Small intestine (tissue), 7 donors: ENCODE results near the gene SPINK7. TPM values are rescaled to one million over a fixed set of nuclear protein-coding genes. Genes with fewer than 3 reads are reported as not detected.

Source experiments
- DNase-seq, 2 donors: peaks; one replicate each; pipeline versions ENCODE4 v3.0.0 to v3.0.0-alpha.2; 2013
- FAIRE-seq: peaks from 2 replicates; lab custom pipeline; 2012; peaks lifted over from hg19 to GRCh38; lab: Jason Lieb, UNC
- H3K27ac ChIP-seq, 3 donors: one replicate each; pipeline ENCODE4 v1.5.1; 2013; ENCODE audit warnings: low read length in 2 of 3, mild to moderate bottlenecking in 2 of 3, control low read depth in 1 of 3, inconsistent platforms in 1 of 3, low read depth in 1 of 3, moderate library complexity in 1 of 3
- H3K27me3 ChIP-seq, 3 donors: one replicate each; pipeline ENCODE4 v1.6.1; 2013; ENCODE audit warnings: low read length in 3 of 3, inconsistent platforms in 1 of 3; ENCODE audit not compliant: control insufficient read depth in 3 of 3, insufficient read depth in 3 of 3
- H3K36me3 ChIP-seq, 3 donors: one replicate each; pipeline ENCODE4 v1.6.1; 2013; ENCODE audit warnings: low read length in 3 of 3, inconsistent platforms in 1 of 3, low read depth in 1 of 3, mild to moderate bottlenecking in 1 of 3, moderate library complexity in 1 of 3; ENCODE audit not compliant: control insufficient read depth in 3 of 3, insufficient read depth in 2 of 3
- H3K4me1 ChIP-seq, 3 donors: one replicate each; pipeline ENCODE4 v1.6.1; 2013; ENCODE audit warnings: low read length in 2 of 3, inconsistent platforms in 1 of 3, low read depth in 1 of 3, mild to moderate bottlenecking in 1 of 3, moderate library complexity in 1 of 3; ENCODE audit not compliant: control insufficient read depth in 3 of 3, insufficient read depth in 2 of 3
- H3K4me3 ChIP-seq, 3 donors: one replicate each; pipeline ENCODE4 v1.5.1; 2013; ENCODE audit warnings: low read length in 3 of 3, control low read depth in 1 of 3, inconsistent platforms in 1 of 3, low read depth in 1 of 3, mild to moderate bottlenecking in 1 of 3, moderate library complexity in 1 of 3
- H3K9me3 ChIP-seq, 2 donors: one replicate each; pipeline ENCODE4 v1.6.1; 2013; ENCODE audit warnings: low read depth in 1 of 2, low read length in 1 of 2; ENCODE audit not compliant: control insufficient read depth in 2 of 2, insufficient read depth in 1 of 2
- WGBS, 3 donors: extraction: QIAGEN DNeasy Blood & Tissue Kit; methylation state at CpG; one replicate each; pipeline ENCODE4 v1.1.7; 2013; 5-methylcytosine and 5-hydroxymethylcytosine counted together
- polyA plus RNA-seq, 4 donors: library from polyadenylated mRNA; stranded (reverse) in 3 of 4; unstranded in 1 of 4; fragments of 200-250 nt in 3 of 4; fragments of 120-200 nt in 1 of 4; gene quantifications; one replicate each; pipeline versions ENCODE4 v1.2.1 to v1.2.3, GENCODE V29; 2013
- donor health status: healthy with polysubstance abuse.
- donor health status: control.
- donor health status: control.
- donor health status: Bipolar disorder and iron deficiency.
- donor health status: healthy.

The SPINK7 gene
- polyA plus RNA-seq, 4 donors = 0.32 to 0.43 TPM; not detected in 2

DNA sequence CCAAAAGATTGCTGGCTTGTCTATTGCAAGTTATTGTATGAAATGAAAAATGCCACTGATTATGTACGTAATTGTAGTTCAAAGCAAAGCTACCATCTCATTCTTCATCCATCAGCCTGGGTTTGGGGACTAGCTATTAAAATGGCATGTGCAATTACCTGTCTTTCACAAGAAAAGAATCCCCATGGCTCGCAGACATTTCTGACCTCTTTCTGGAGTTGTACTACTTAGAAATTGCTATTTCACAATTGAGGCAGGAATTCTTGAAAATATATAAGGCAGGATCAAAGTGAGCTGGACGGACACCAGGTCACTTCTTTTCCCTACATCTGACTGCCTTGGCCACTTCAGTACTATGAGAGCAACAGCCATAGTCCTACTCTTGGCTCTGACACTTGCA is 23.0 kb downstream of the SPINK7 start, which contains the start of gene SPINK9:
Gene SPINK9, plus strand, starts transcription at position 301 of the 400 bp plus-strand sequence. Its CDS starts 55 bp downstream, at position 356.
- Histone ChIP-seq H3K9me3 (peaks cover 0 to 4% of the 10 kb centered on the region in 2 donors), H3K4me3 (no peak within 1 kb of the TSS), H3K27me3 (no peaks in the 10 kb centered on the region), H3K36me3 (no peaks in the 10 kb centered on the region), H3K27ac (no peak within 1 kb of the TSS), H3K4me1 (no peaks in the 10 kb centered on the region)
- DNase-seq (no peak), FAIRE-seq (no peak)
- 84 to 94% (median 85%) methylated on average over 3 of the region's 3 CpGs for WGBS, 3 donors

DNA sequence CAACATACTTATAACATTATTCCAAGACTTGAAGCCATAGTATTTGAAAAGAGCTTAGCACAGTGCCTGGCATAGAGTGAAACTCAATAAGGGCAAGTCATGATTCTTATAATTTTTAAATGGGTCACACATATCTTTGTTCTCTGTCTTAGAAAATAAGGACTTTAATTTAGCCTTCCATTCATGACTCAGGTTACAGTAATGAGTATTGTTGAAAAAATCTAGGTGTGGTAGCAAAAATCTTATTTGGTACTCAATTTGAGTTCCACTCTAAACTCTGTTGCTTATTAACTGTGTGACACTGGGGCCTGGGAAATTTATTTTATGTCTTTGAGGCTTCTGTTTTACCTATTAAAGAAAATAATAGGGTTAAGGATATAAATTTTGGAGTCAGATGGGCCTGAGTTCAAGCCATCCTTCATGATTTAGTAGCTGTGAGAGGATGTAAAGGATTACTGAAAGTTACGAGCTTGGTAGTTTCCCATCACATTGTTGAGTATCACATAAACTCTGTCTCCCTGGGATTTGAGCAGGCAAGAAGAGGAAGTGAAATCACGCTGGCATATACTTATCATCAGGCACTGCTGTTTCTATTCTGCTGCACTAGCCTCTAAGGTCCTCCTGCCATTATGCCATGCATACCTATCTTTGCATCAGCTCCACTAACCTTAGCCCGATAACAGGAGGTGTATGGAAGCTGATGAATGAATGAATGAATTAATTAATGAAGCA is 24.6 kb downstream of the SPINK7 start:
- Histone ChIP-seq H3K27me3 (no peaks in the 10 kb centered on the region), H3K4me3 (no peak overlapping the region), H3K36me3 (no peaks in the 10 kb centered on the region), H3K27ac (no peak overlapping the region), H3K9me3 (no peaks in the 10 kb centered on the region), H3K4me1 (no peaks in the 10 kb centered on the region)
- DNase-seq = no peak
- FAIRE-seq = no peak
- 81 to 91% (median 85%) methylated on average over 3 of the region's 3 CpGs for WGBS, 3 donors

DNA sequence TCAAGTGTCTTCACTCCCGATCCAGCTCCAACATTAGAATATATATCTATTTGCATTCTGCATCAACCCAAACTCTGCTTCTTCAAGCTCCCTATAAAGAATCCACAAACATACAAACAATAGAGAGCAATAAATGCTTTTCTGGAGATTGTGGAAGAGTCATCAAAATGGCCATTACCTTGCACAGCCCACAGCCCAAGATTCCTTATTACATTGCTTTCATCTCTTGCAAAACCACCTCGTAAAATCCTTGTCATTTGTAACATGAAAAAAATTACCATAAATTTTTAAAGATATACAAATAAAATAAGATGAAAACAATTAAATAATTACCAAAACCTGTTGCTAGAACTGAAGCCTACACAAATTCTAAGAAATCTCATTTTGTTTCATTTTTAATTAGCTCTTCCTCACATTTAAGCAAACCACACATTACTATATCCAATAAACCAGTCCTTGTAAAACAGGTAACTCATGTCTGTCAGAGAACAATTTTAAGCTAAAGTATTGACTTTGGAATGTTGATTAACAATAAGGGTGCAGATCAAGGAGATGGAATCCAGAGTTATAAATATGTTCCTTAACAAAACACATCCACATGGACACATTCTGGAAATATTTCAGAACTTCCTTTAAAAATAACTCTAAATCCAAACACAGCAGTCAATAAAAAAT is 30.3 kb downstream of the SPINK7 start:
- Histone ChIP-seq H3K27me3 (no peaks in the 10 kb centered on the region), H3K4me3 (no peak overlapping the region), H3K9me3 (no peaks in the 10 kb centered on the region), H3K27ac (no peak overlapping the region), H3K4me1 (no peaks in the 10 kb centered on the region), H3K36me3 (no peaks in the 10 kb centered on the region)
- FAIRE-seq (no peak), DNase-seq (no peak)
- 79 to 94% (median 85%) methylated on average over 2 of the region's 2 CpGs for WGBS, 3 donors

DNA sequence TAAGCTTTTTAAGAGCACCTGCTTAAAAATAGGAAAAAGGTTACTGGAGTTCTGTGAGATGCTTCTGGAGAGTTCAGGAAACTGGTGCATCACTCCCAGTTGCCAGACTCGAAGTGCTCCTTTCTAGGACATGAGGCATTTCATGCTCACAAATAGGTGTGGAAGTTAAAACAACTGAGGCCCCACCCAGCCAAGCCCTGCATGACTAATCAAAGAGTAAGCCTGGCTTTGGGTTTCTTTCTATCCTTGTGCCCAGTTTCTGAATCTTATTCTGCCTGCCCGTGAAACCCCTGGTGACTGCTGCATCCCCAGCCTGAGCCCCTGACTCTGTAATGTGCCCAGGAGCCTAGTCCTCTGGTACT is 30.8 kb downstream of the SPINK7 start:
- H3K27me3 ChIP-seq = no peaks in the 10 kb centered on the region
- FAIRE-seq (no peak), DNase-seq (peak; percentile 2 to 11)
- no peaks in the 10 kb centered on the region for H3K36me3 ChIP-seq
- no peak overlapping the region for H3K27ac ChIP-seq
- H3K4me1 ChIP-seq = no peaks in the 10 kb centered on the region
- 60 to 78% (median 76%) methylated on average over 2 of the region's 2 CpGs for WGBS, 3 donors
- no peak overlapping the region for H3K4me3 ChIP-seq
- no peaks in the 10 kb centered on the region for H3K9me3 ChIP-seq

DNA sequence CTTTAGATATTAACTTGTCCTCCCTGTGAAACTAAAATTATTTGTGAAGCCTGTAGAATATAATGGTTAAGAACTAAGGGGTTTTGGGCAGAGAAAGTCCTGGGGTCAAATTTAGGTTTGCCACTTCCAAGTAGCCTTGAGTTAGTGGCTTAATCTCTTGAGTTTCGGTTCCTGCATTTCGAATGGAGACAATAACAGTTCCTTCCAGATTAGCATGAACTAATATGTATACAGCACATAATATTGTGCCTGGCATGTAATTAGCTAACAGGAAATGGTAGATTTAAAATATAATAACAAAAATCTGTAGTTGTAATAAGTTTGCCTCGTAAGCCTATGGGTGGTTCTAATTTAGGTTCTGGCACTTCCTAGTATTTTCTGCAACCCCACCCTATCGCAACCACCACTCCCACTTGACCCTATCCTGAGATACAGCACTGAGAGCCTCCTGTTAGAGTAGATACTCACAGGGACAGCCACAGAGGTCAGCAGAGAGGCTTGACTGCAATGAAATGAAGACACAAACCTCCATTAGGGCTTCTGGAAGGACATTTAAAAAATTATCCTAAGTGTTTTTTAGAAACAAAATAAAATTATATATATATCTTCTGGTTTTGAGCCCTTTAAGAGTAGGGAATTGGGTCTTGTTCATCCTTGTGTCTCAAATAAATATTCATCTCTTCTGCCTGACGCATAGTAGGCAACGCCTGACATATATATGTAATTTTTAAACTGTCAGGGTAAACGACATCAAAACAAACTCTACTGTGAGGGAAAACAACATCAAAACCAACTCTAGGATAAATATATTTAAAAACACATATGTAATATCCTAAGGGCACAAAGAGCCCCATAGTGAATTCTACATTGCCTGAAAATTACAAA is 31.6 kb downstream of the SPINK7 start:
- WGBS, 3 donors = 74 to 90% (median 79%) methylated on average over 7 of the region's 7 CpGs
- H3K36me3 ChIP-seq = no peaks in the 10 kb centered on the region
- H3K9me3 ChIP-seq = no peaks in the 10 kb centered on the region
- no peak overlapping the region for H3K4me3 ChIP-seq
- no peak overlapping the region for H3K27ac ChIP-seq
- FAIRE-seq (no peak), DNase-seq (no peak)
- H3K4me1 ChIP-seq = no peaks in the 10 kb centered on the region
- no peaks in the 10 kb centered on the region for H3K27me3 ChIP-seq

DNA sequence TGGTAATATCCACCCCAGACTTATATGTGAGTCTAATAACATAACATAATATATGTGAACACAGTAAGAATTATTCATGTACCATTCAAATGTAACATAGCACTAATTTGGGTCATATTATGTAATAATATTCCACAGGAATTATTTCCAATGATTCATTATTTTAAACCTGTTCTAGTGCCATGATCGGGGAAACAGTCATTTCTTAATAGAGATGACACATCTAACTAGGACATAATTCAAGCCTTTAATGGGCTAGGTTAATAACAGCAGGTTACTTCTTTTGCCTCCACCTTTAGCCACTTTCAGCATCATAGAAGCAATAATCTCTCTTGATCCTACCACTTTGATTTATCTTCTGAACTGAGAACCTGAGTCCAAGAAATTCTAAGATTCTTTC is 35.5 kb downstream of the SPINK7 start:
- no peak overlapping the region for H3K27ac ChIP-seq
- no peak for DNase-seq
- no peaks in the 10 kb centered on the region for H3K9me3 ChIP-seq
- FAIRE-seq = no peak
- 81 to 93% (median 82%) methylated on average over 1 of the region's 1 CpG for WGBS, 3 donors
- H3K36me3 ChIP-seq = no peaks in the 10 kb centered on the region
- no peaks in the 10 kb centered on the region for H3K27me3 ChIP-seq
- no peak overlapping the region for H3K4me3 ChIP-seq
- H3K4me1 ChIP-seq = no peaks in the 10 kb centered on the region

DNA sequence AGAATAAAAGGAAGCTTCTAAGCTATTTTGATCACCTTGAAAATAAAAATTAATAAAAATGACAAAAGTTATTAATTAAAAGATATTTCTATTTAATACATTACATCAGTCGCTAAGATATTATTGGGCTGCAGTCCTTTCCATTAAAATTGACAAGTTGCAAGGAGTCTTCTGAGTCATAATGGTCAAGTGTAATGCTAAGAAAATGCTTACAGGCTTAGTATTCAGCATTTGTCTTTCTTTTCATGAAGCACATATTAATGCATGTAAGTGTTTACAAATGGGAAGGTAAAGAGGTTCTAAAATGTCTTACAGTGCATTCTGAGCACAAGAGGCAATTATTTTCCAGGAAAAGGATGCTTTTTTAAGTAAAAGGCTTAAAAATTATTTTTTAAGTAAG is 40.5 kb downstream of the SPINK7 start:
- FAIRE-seq = no peak
- Histone ChIP-seq H3K4me1 (no peaks in the 10 kb centered on the region), H3K4me3 (no peak overlapping the region), H3K27me3 (no peaks in the 10 kb centered on the region), H3K36me3 (no peaks in the 10 kb centered on the region), H3K9me3 (no peaks in the 10 kb centered on the region), H3K27ac (no peak overlapping the region)
- 43 to 88% (median 88%) methylated on average over 1 of the region's 1 CpG for WGBS, 3 donors
- DNase-seq = no peak

DNA sequence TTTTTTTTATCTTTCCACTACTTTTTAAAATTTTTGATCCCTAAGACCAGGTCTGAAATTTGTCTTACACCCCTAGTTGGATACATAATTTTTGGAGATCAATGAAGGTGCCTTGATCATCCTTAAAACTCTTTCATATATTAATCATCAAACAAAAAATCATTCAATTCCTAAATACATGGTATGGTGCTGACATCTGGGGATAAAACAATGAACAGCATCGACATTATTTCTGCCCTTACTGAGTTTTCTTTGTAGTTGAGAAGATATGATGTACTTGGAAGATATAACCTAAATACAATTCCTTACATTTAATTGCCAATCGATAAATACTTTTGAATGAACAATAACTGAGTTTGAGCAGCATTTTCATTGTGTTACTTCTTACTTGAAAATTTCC is 41.4 kb downstream of the SPINK7 start:
- H3K4me3 ChIP-seq = no peak overlapping the region
- no peak for FAIRE-seq
- H3K9me3 ChIP-seq = no peaks in the 10 kb centered on the region
- no peaks in the 10 kb centered on the region for H3K36me3 ChIP-seq
- no peak overlapping the region for H3K27ac ChIP-seq
- H3K27me3 ChIP-seq = no peaks in the 10 kb centered on the region
- no peaks in the 10 kb centered on the region for H3K4me1 ChIP-seq
- DNase-seq = no peak
- 83 to 91% (median 91%) methylated on average over 2 of the region's 2 CpGs for WGBS, 3 donors
